ENCODE data around the gene TMPRSS4. TPM values are rescaled to one million over a fixed set of nuclear protein-coding genes. Genes with fewer than 3 reads are reported as not detected.

Gene TMPRSS4
- total RNA-seq, 1 donor from 2014 or later, result 12.1 TPM

- H3K27me3 Mint-ChIP-seq, result peaks cover 20% of the 10 kb centered on the region
- no peaks in the 10 kb centered on the region for H3K9me3 Mint-ChIP-seq (ENCODE audit: low read depth)
- peaks cover 2% of the 10 kb centered on the region for H3K4me1 Mint-ChIP-seq (ENCODE audit: low read depth)
- DNase-seq (ENCODE audit: low spot score, unreplicated experiment), result no peak
- H3K27ac Mint-ChIP-seq, result no peak overlapping the region
- TF ChIP-seq, protein P1, sequence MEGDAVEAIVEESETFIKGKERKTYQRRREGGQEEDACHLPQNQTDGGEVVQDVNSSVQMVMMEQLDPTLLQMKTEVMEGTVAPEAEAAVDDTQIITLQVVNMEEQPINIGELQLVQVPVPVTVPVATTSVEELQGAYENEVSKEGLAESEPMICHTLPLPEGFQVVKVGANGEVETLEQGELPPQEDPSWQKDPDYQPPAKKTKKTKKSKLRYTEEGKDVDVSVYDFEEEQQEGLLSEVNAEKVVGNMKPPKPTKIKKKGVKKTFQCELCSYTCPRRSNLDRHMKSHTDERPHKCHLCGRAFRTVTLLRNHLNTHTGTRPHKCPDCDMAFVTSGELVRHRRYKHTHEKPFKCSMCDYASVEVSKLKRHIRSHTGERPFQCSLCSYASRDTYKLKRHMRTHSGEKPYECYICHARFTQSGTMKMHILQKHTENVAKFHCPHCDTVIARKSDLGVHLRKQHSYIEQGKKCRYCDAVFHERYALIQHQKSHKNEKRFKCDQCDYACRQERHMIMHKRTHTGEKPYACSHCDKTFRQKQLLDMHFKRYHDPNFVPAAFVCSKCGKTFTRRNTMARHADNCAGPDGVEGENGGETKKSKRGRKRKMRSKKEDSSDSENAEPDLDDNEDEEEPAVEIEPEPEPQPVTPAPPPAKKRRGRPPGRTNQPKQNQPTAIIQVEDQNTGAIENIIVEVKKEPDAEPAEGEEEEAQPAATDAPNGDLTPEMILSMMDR (IDR thresholded peaks at IDR 0.05; ENCODE audit: unreplicated experiment), result no peak
- no peaks in the 10 kb centered on the region for H3K36me3 Mint-ChIP-seq (ENCODE audit: insufficient read depth)
- no peak overlapping the region for H3K4me3 Mint-ChIP-seq (ENCODE audit: low read depth)
These were observed 25.0 kb upstream of the TMPRSS4 start for GRCh38 chr11:118051611-118052461.

GRCh38 chr11:118052581-118053206, 24.2 kb upstream of the TMPRSS4 start:
- H3K4me1 Mint-ChIP-seq (ENCODE audit: low read depth), result peaks cover 6% of the 10 kb centered on the region
- no peak for DNase-seq (ENCODE audit: low spot score, unreplicated experiment)
- peaks cover 28% of the 10 kb centered on the region for H3K27me3 Mint-ChIP-seq
- no peaks in the 10 kb centered on the region for H3K9me3 Mint-ChIP-seq (ENCODE audit: low read depth)
- H3K27ac Mint-ChIP-seq, result no peak overlapping the region
- no peaks in the 10 kb centered on the region for H3K36me3 Mint-ChIP-seq (ENCODE audit: insufficient read depth)
- TF ChIP-seq, protein P1 (IDR thresholded peaks at IDR 0.05; ENCODE audit: unreplicated experiment), result no peak
- H3K4me3 Mint-ChIP-seq (ENCODE audit: low read depth), result no peak overlapping the region

DNA sequence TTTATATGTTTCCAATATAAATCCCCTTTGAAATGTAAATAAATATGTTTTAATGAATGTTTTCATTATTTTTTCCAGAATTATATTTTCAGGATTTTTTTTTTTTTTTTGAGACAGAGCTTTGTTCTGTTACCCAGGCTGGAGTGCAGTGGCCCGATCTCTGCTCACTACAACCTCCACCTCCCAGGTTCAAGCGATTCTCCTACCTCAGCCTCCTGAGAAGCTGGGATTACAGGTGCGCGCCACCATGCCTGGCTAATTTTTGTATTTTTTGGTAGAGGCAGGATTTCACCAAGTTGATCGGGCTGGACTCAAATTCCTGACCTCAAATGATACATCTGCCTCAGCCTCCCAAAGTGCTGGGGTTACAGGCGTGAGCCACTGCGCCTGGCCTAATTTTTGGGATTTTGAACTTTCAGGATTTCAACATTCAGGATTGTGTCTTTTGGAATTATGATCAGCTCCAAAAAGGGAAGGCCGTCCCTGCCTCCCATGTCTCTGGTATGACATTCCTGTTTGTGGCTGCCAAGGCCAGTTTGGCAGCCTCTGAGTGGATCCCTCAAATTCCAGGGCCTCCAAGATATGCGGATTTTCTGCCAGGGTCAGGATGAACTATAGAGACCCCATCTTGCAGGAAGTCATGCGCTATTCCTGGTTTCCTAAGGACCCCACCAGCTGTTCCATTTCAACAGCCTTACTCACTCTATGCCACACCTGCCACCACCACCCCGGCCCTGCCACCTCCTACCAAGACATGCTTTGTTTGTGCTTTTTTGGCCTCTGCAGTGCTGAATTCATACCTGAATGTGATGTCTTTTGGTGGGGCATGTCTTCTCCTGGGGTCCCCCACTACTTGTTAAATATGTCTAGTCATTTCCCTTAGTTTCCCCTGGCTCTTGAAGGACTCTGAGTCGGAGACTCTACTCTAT, 21.9 kb upstream of the TMPRSS4 start:
- TF ChIP-seq, protein P1 (IDR thresholded peaks at IDR 0.05; ENCODE audit: unreplicated experiment), result no peak
- Mint-ChIP-seq H3K4me1 (ENCODE audit: low read depth) (peaks cover 6% of the 10 kb centered on the region), H3K36me3 (ENCODE audit: insufficient read depth) (no peaks in the 10 kb centered on the region), H3K9me3 (ENCODE audit: low read depth) (no peaks in the 10 kb centered on the region), H3K27me3 (peaks cover 26% of the 10 kb centered on the region), H3K27ac (no peak overlapping the region), H3K4me3 (ENCODE audit: low read depth) (no peak overlapping the region)
- DNase-seq (ENCODE audit: low spot score, unreplicated experiment), result no peak

GRCh38 chr11:118055966-118056365, 20.9 kb upstream of the TMPRSS4 start:
- Mint-ChIP-seq H3K27me3 (peaks cover 26% of the 10 kb centered on the region), H3K27ac (no peak overlapping the region), H3K36me3 (ENCODE audit: insufficient read depth) (no peaks in the 10 kb centered on the region), H3K4me1 (ENCODE audit: low read depth) (peaks cover 6% of the 10 kb centered on the region), H3K9me3 (ENCODE audit: low read depth) (no peaks in the 10 kb centered on the region), H3K4me3 (ENCODE audit: low read depth) (no peak overlapping the region)
- no peak for DNase-seq (ENCODE audit: low spot score, unreplicated experiment)
- TF ChIP-seq, protein P1 (IDR thresholded peaks at IDR 0.05; ENCODE audit: unreplicated experiment), result no peak

DNA sequence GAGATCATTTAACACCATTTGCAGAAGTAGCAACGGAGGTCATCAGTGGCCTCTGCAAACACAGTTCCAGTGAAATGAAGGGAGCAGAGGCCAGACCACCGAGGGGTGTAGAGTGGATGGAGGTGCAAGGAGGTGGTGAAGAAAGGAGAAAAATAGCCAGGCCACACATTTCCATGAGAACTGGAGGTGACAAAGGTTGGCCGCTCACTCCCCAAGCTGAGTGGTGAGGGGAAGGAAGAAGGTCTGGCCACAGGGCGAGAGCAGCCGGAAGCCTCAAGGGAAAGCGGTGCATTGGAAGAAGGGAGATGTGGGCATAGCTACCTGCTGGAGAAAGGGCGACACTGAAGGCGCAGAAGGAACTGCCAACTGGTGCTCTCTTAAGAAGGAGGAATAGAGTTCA, 20.1 kb upstream of the TMPRSS4 start:
- no peak overlapping the region for H3K4me3 Mint-ChIP-seq (ENCODE audit: low read depth)
- H3K4me1 Mint-ChIP-seq (ENCODE audit: low read depth), result peaks cover 6% of the 10 kb centered on the region
- no peaks in the 10 kb centered on the region for H3K9me3 Mint-ChIP-seq (ENCODE audit: low read depth)
- no peak for DNase-seq (ENCODE audit: low spot score, unreplicated experiment)
- peaks cover 22% of the 10 kb centered on the region for H3K27me3 Mint-ChIP-seq
- no peaks in the 10 kb centered on the region for H3K36me3 Mint-ChIP-seq (ENCODE audit: insufficient read depth)
- no peak overlapping the region for H3K27ac Mint-ChIP-seq
- TF ChIP-seq, protein P1 (IDR thresholded peaks at IDR 0.05; ENCODE audit: unreplicated experiment), result no peak

Measured in progenitor cell of endocrine pancreas (in vitro differentiated cells).